Gastrocnemius medialis (tissue), 4 donors: ENCODE results near the gene CBX2.

ENCODE experiments used
- CTCF ChIP-seq, 5 experiments: fragments of 450-650 bp in 3 of 5; fragments of 200-600 bp in 2 of 5; sonication (generic) in 2 of 5; IDR thresholded peaks in 4 of 5; conservative IDR thresholded peaks in 1 of 5; 1 replicate in 4 of 5; 2 replicates in 1 of 5; pipeline ENCODE4 v1.5.1; 2016 to 2019; ENCODE audit warnings: antibody characterized with exemption in 5 of 5, mild to moderate bottlenecking in 3 of 5, moderate library complexity in 3 of 5
- POLR2A ChIP-seq, 2 donors: fragments of 450-650 bp; IDR thresholded peaks; one replicate each; pipeline ENCODE4 v1.6.1; 2017; ENCODE audit warnings: antibody characterized with exemption in 2 of 2, mild to moderate bottlenecking in 2 of 2, moderate library complexity in 2 of 2

GRCh38 chr17:79810130-79811010 lies 32.4 kb downstream of the CBX2 start:
- no peak for TF ChIP-seq CTCF (IDR thresholded peaks at IDR 0.05 in 4 of 5, conservative IDR thresholded peaks at IDR 0.05 in 1 of 5)
- TF ChIP-seq POLR2A (IDR thresholded peaks at IDR 0.05) = no peak
